IMR-90 (cell line): ENCODE measurements around the gene EVI5. TPM values are rescaled to one million over a fixed set of nuclear protein-coding genes. Genes with fewer than 3 reads are reported as not detected.

Source experiments
- ATAC-seq: fragments of 200-7000 bp; cut with Tn5 transposase; 2 replicates; pipeline ENCODE4 v1.9.1; 2020; ENCODE audit warnings: low read depth, mild to moderate bottlenecking, moderate library complexity
- BruUV-seq: library from RNA; stranded (reverse); fragments of 400-500 nt; replicated peaks from 2 replicates; lab custom pipeline; 2021; lab: Mats Ljungman, UMichigan
- CTCF ChIA-PET: fragments of 300-600 bp; formaldehyde crosslinking; extraction: SDS; loops from one replicate; lab custom pipeline; 2021; ENCODE audit warnings: antibody characterized with exemption; lab: Yijun Ruan, JAX
- POLR2A ChIA-PET: fragments of 300-600 bp; sonication (Branson Sonifier 250); formaldehyde crosslinking; loops from one replicate; lab custom pipeline; 2022; ENCODE audit warnings: antibody characterized with exemption; ENCODE audit not compliant: unreplicated experiment; lab: Charles Lee
- DNase-seq: peaks from one replicate; pipeline ENCODE4 v3.0.0; 2013
- H2AFZ ChIP-seq: replicated peaks from 2 replicates; pipeline ENCODE3; 2013; ENCODE audit warnings: low read length, mild to moderate bottlenecking; ENCODE audit not compliant: poor library complexity
- H2AK5ac ChIP-seq: 2 replicates; pipeline ENCODE4 v1.6.1; 2013; ENCODE audit warnings: low read depth, low read length, inconsistent platforms
- H2AK9ac ChIP-seq: replicated peaks from 2 replicates; pipeline ENCODE3; 2013; ENCODE audit warnings: mild to moderate bottlenecking, low read depth, low read length, moderate library complexity; ENCODE audit not compliant: poor library complexity
- H2BK120ac ChIP-seq: 2 replicates; pipeline ENCODE4 v1.6.1; 2013; ENCODE audit warnings: low read depth, low read length, inconsistent platforms
- H2BK15ac ChIP-seq: 3 replicates; pipeline ENCODE4 v1.6.1; 2013; ENCODE audit warnings: low read depth, low read length, inconsistent platforms
- H2BK20ac ChIP-seq: 2 replicates; pipeline ENCODE4 v1.6.1; 2013; ENCODE audit warnings: low read depth, mild to moderate bottlenecking, inconsistent platforms, low read length, moderate library complexity
- H2BK5ac ChIP-seq: 2 replicates; pipeline ENCODE4 v1.6.1; 2013; ENCODE audit warnings: mild to moderate bottlenecking, low read depth, low read length, inconsistent platforms; ENCODE audit not compliant: poor library complexity, severe bottlenecking
- H3K14ac ChIP-seq: replicated peaks from 2 replicates; pipeline ENCODE4 v1.6.1; 2013; ENCODE audit warnings: low read depth, low read length, inconsistent platforms
- H3K18ac ChIP-seq: 2 replicates; pipeline ENCODE4 v1.6.1; 2013; ENCODE audit warnings: low read depth, low read length, control low read depth
- H3K23ac ChIP-seq: 2 replicates; pipeline ENCODE4 v1.6.1; 2013; ENCODE audit warnings: low read depth, low read length, inconsistent platforms
- H3K27ac ChIP-seq: 2 replicates; pipeline ENCODE4 v1.5.1; 2013; ENCODE audit warnings: mild to moderate bottlenecking, control low read depth, low read length; ENCODE audit not compliant: insufficient read depth
- H3K27me3 ChIP-seq: 2 replicates; pipeline ENCODE4 v1.6.1; 2013; ENCODE audit warnings: low read length; ENCODE audit not compliant: control insufficient read depth, insufficient read depth
- H3K36me3 ChIP-seq: 2 replicates; pipeline ENCODE4 v1.6.1; 2013; ENCODE audit warnings: low read length, mixed read lengths; ENCODE audit not compliant: control insufficient read depth, insufficient read depth
- H3K4ac ChIP-seq: 2 replicates; pipeline ENCODE4 v1.6.1; 2013; ENCODE audit warnings: low read depth, low read length, inconsistent platforms
- H3K4me1 ChIP-seq: 2 replicates; pipeline ENCODE4 v1.6.1; 2013; ENCODE audit warnings: low read length, mixed read lengths; ENCODE audit not compliant: control insufficient read depth, insufficient read depth
- H3K4me2 ChIP-seq: 2 replicates; pipeline ENCODE4 v1.6.1; 2013; ENCODE audit warnings: low read depth, mild to moderate bottlenecking, control low read depth, low read length, moderate library complexity
- H3K4me3 ChIP-seq: 2 replicates; pipeline ENCODE4 v1.5.1; 2013; ENCODE audit warnings: low read depth, mild to moderate bottlenecking, control low read depth, low read length, moderate library complexity; ENCODE audit not compliant: insufficient read depth
- H3K56ac ChIP-seq: 2 replicates; pipeline ENCODE4 v1.6.1; 2013; ENCODE audit warnings: low read length, inconsistent platforms; ENCODE audit not compliant: insufficient read depth; ENCODE audit errors: extremely low read depth
- H3K79me1 ChIP-seq, 2 experiments: 2 replicates each; pipeline ENCODE4 v1.6.1; 2013; ENCODE audit warnings: low read length in 2 of 2, inconsistent platforms in 1 of 2, low read depth in 1 of 2
- H3K9ac ChIP-seq: 2 replicates; pipeline ENCODE4 v1.6.1; 2013; ENCODE audit warnings: low read depth, low read length, control low read depth
- H3K9me1 ChIP-seq: 2 replicates; pipeline ENCODE4 v1.6.1; 2013; ENCODE audit warnings: low read length, inconsistent platforms; ENCODE audit not compliant: insufficient read depth
- H3K9me3 ChIP-seq: 2 replicates; pipeline ENCODE4 v1.6.1; 2013; ENCODE audit warnings: low read length; ENCODE audit not compliant: control insufficient read depth, insufficient read depth
- H4K20me1 ChIP-seq: 2 replicates; pipeline ENCODE4 v1.6.1; 2013; ENCODE audit warnings: low read length, inconsistent platforms; ENCODE audit not compliant: insufficient read depth
- H4K5ac ChIP-seq: 2 replicates; pipeline ENCODE4 v1.6.1; 2013; ENCODE audit warnings: mild to moderate bottlenecking, low read depth, low read length, control low read depth
- H4K8ac ChIP-seq, 2 experiments: 2 replicates each; pipeline ENCODE4 v1.6.1; 2013; ENCODE audit warnings: low read depth in 2 of 2, low read length in 2 of 2, control low read depth in 1 of 2, inconsistent platforms in 1 of 2
- H4K91ac ChIP-seq: 2 replicates; pipeline ENCODE4 v1.6.1; 2013; ENCODE audit warnings: low read depth, low read length, inconsistent platforms; ENCODE audit not compliant: insufficient read depth
- BHLHE40 ChIP-seq: fragments of 150-350 bp; IDR thresholded peaks from 2 replicates; pipeline ENCODE4 v1.6.1; 2016; ENCODE audit warnings: mild to moderate bottlenecking, low read depth, low read length
- CHD1 ChIP-seq: IDR thresholded peaks from 2 replicates; pipeline ENCODE4 v1.6.1; 2012; ENCODE audit warnings: low read depth, low read length, improper control_type of control experiment
- ELK1 ChIP-seq: fragments of 150-350 bp; IDR thresholded peaks from 2 replicates; pipeline ENCODE4 v1.6.1; 2016; ENCODE audit warnings: low read depth, mild to moderate bottlenecking, low read length, moderate library complexity, borderline replicate concordance
- FOS ChIP-seq: fragments of 150-350 bp; IDR thresholded peaks from 2 replicates; pipeline ENCODE4 v1.6.1; 2016; ENCODE audit warnings: low read depth, low read length
- MAFK ChIP-seq: IDR thresholded peaks from 2 replicates; pipeline ENCODE4 v1.6.1; 2012; ENCODE audit warnings: low read depth, low read length, improper control_type of control experiment
- MAZ ChIP-seq: IDR thresholded peaks from 2 replicates; pipeline ENCODE4 v1.6.1; 2012; ENCODE audit warnings: low read depth, mild to moderate bottlenecking, low read length, improper control_type of control experiment, moderate library complexity, borderline replicate concordance
- MXI1 ChIP-seq: IDR thresholded peaks from 2 replicates; pipeline ENCODE4 v1.6.1; 2012; ENCODE audit warnings: low read depth, mild to moderate bottlenecking, low read length, moderate library complexity, borderline replicate concordance
- NFE2L2 ChIP-seq: fragments of 150-350 bp; IDR thresholded peaks from 2 replicates; pipeline ENCODE4 v1.6.1; 2016; ENCODE audit warnings: low read depth, mild to moderate bottlenecking, low read length
- POLR2A ChIP-seq: IDR thresholded peaks from 2 replicates; pipeline ENCODE4 v1.6.1; 2012; ENCODE audit warnings: mild to moderate bottlenecking, low read depth, low read length
- RFX5 ChIP-seq: IDR thresholded peaks from 2 replicates; pipeline ENCODE4 v1.8.0; 2012; ENCODE audit warnings: low read depth, mild to moderate bottlenecking, low read length, moderate library complexity
- USF2 ChIP-seq: fragments of 150-350 bp; IDR thresholded peaks from 2 replicates; pipeline ENCODE4 v1.6.1; 2017; ENCODE audit warnings: mild to moderate bottlenecking, antibody characterized with exemption, low read length, low read depth
- WGBS, 2 experiments: methylation state at CpG; one replicate each; pipeline versions ENCODE4 v1.1.5 to v1.1.7; 2013; ENCODE audit warnings: missing lambda C conversion rate in 2 of 2; ENCODE audit not compliant: insufficient read length in 1 of 2; ENCODE audit errors: extremely low coverage in 2 of 2; 5-methylcytosine and 5-hydroxymethylcytosine counted together
- dilution Hi-C: fragments of 300-500 bp; cut with HindIII; formaldehyde crosslinking; loops from one replicate; pipeline ENCODE4 v1.14.3; 2018; ENCODE audit warnings: low sequenced_read_pairs; ENCODE audit not compliant: unreplicated experiment
- in situ Hi-C: fragments of 300-500 bp; cut with MboI; formaldehyde crosslinking; loops from 3 replicates; pipeline ENCODE4 v1.14.3; 2019; ENCODE audit warnings: low sequenced_read_pairs, inconsistent platforms, mixed read lengths
- intact Hi-C: fragments of 100-400 bp; cut with micrococcal nuclease; formaldehyde crosslinking; loops from 2 replicates; pipeline ENCODE4 v1.10.0; 2022
- polyA plus RNA-seq, 3 experiments: library from polyadenylated mRNA; depleted of rRNA; stranded (reverse); fragments of >200 nt; gene quantifications; 2 replicates each; pipeline ENCODE4 v1.2.3, GENCODE V29; 2012; ENCODE audit warnings: low replicate concordance in 1 of 3
- total RNA-seq: library from RNA; depleted of rRNA; stranded (reverse); fragments of >200 nt; gene quantifications from 2 replicates; pipeline ENCODE4 v1.2.3, GENCODE V29; 2012

Gene EVI5
- total and polyA plus RNA-seq, 2 of the 4 experiments (the other 2 are of a cell fraction), result 13.9 to 26.9 TPM

GRCh38 chr1:92551916-92552315 is 233.0 kb downstream of the EVI5 start:
- TF ChIP-seq ELK1 (no peak), CHD1 (no peak), MAZ (no peak), BHLHE40 (no peak), MXI1 (no peak), FOS (no peak), NFE2L2 (no peak), POLR2A (no peak), RFX5 (no peak), USF2 (no peak), MAFK (no peak)
- H3K4me2 ChIP-seq, result no peak overlapping the region
- no peaks in the 10 kb centered on the region for H3K9me3 ChIP-seq
- H4K8ac ChIP-seq, result no peak overlapping the region
- no peak overlapping the region for H3K4ac ChIP-seq
- H3K27me3 ChIP-seq, result no peaks in the 10 kb centered on the region
- intact Hi-C loops, result no loop called here
- CTCF ChIA-PET, result no interaction called here
- no peak overlapping the region for H4K5ac ChIP-seq
- no peak overlapping the region for H2BK5ac ChIP-seq
- H3K27ac ChIP-seq, result no peak overlapping the region
- no peak overlapping the region for H3K14ac ChIP-seq
- H2AFZ ChIP-seq, result no peak overlapping the region
- dilution Hi-C loops, result no loop called here
- H2BK120ac ChIP-seq, result no peak overlapping the region
- H3K9me1 ChIP-seq, result no peaks in the 10 kb centered on the region
- no peaks in the 10 kb centered on the region for H4K20me1 ChIP-seq
- in situ Hi-C loops, result no loop called here
- no peaks in the 10 kb centered on the region; a peak in 1 of 4 replicates for H3K79me1 ChIP-seq
- H3K4me1 ChIP-seq, result no peaks in the 10 kb centered on the region; the same call in 1 of the 2 replicates
- no peaks in the 10 kb centered on the region for H3K36me3 ChIP-seq
- no CpG with 5 or more reads among the region's 1 CpG for WGBS, 2 experiments
- no peak overlapping the region for H2AK9ac ChIP-seq
- H3K23ac ChIP-seq, result no peak overlapping the region
- H3K18ac ChIP-seq, result no peak overlapping the region
- POLR2A ChIA-PET, result no interaction called here
- no peak overlapping the region for H2BK15ac ChIP-seq
- DNase-seq (no peak), ATAC-seq (no peak)
- BruUV-seq, result no TSS peak
- no peak overlapping the region for H3K9ac ChIP-seq
- no peak overlapping the region for H2BK20ac ChIP-seq
- no peak overlapping the region for H4K91ac ChIP-seq
- no peak overlapping the region for H3K56ac ChIP-seq
- no peak overlapping the region for H2AK5ac ChIP-seq
- H3K4me3 ChIP-seq, result no peak overlapping the region
